Trophoblast cell (in vitro differentiated cells and primary cell): ENCODE data around the gene UBE2N.

Source experiments
- DNase-seq, 2 donors: peaks; one replicate each; pipeline ENCODE4 v3.0.0-alpha.2; 2016
- H2AFZ ChIP-seq: 2 replicates; pipeline ENCODE4 v1.6.1; 2013; ENCODE audit warnings: low read length, moderate library complexity, mild to moderate bottlenecking; ENCODE audit not compliant: insufficient read depth, poor library complexity
- H2AK5ac ChIP-seq: 2 replicates; pipeline ENCODE4 v1.6.1; 2013; ENCODE audit warnings: mild to moderate bottlenecking, low read length
- H2BK120ac ChIP-seq: 2 replicates; pipeline ENCODE4 v1.6.1; 2013; ENCODE audit warnings: low read length, mild to moderate bottlenecking, moderate library complexity; ENCODE audit not compliant: insufficient read depth, poor library complexity
- H2BK12ac ChIP-seq: 2 replicates; pipeline ENCODE4 v1.6.1; 2013; ENCODE audit warnings: mild to moderate bottlenecking, low read length, moderate library complexity
- H2BK5ac ChIP-seq: 2 replicates; pipeline ENCODE4 v1.6.1; 2013; ENCODE audit warnings: low read length, low read depth, moderate library complexity, mild to moderate bottlenecking; ENCODE audit not compliant: poor library complexity
- H3K14ac ChIP-seq: 2 replicates; pipeline ENCODE4 v1.6.1; 2013; ENCODE audit warnings: mild to moderate bottlenecking, low read length
- H3K18ac ChIP-seq: 2 replicates; pipeline ENCODE4 v1.6.1; 2013; ENCODE audit warnings: mild to moderate bottlenecking, low read length
- H3K23ac ChIP-seq: 2 replicates; pipeline ENCODE4 v1.6.1; 2013; ENCODE audit warnings: low read length
- H3K27ac ChIP-seq: 2 replicates; pipeline ENCODE4 v1.5.1; 2013; ENCODE audit warnings: low read depth, mild to moderate bottlenecking, inconsistent platforms, low read length, moderate library complexity
- H3K27me3 ChIP-seq: 2 replicates; pipeline ENCODE4 v1.6.1; 2013; ENCODE audit warnings: inconsistent platforms, mild to moderate bottlenecking, low read length, moderate library complexity; ENCODE audit not compliant: insufficient read depth
- H3K36me3 ChIP-seq, 2 experiments: 1 replicate in 1 of 2; 2 replicates in 1 of 2; pipeline ENCODE4 v1.6.1; 2013; ENCODE audit warnings: low read length in 2 of 2, mild to moderate bottlenecking in 2 of 2, moderate library complexity in 1 of 2; ENCODE audit not compliant: insufficient read depth in 2 of 2, control insufficient read depth in 1 of 2
- H3K4ac ChIP-seq: 2 replicates; pipeline ENCODE4 v1.6.1; 2013; ENCODE audit warnings: low read depth, mild to moderate bottlenecking, low read length, moderate library complexity
- H3K4me1 ChIP-seq, 2 experiments: 1 replicate in 1 of 2; 2 replicates in 1 of 2; pipeline ENCODE4 v1.6.1; 2013; ENCODE audit warnings: low read length in 2 of 2, mild to moderate bottlenecking in 2 of 2, moderate library complexity in 1 of 2; ENCODE audit not compliant: insufficient read depth in 2 of 2, control insufficient read depth in 1 of 2
- H3K4me2 ChIP-seq: 2 replicates; pipeline ENCODE4 v1.6.1; 2013; ENCODE audit warnings: inconsistent platforms, mild to moderate bottlenecking, low read length, moderate library complexity
- H3K4me3 ChIP-seq: 2 replicates; pipeline ENCODE4 v1.5.1; 2013; ENCODE audit warnings: mild to moderate bottlenecking, low read depth, low read length, inconsistent platforms
- H3K79me1 ChIP-seq: one replicate; pipeline ENCODE4 v1.6.1; 2013; ENCODE audit warnings: low read length
- H3K79me2 ChIP-seq: 2 replicates; pipeline ENCODE4 v1.6.1; 2013; ENCODE audit warnings: low read length, mild to moderate bottlenecking; ENCODE audit not compliant: control insufficient read depth, insufficient read depth, poor library complexity
- H3K9ac ChIP-seq: 2 replicates; pipeline ENCODE4 v1.6.1; 2013; ENCODE audit warnings: mild to moderate bottlenecking, low read length
- H3K9me3 ChIP-seq: 2 replicates; pipeline ENCODE4 v1.6.1; 2013; ENCODE audit warnings: low read depth, mild to moderate bottlenecking, control low read depth, inconsistent platforms, low read length; ENCODE audit not compliant: insufficient read depth
- H4K12ac ChIP-seq: 2 replicates; pipeline ENCODE4 v1.6.1; 2013; ENCODE audit warnings: low read depth, mild to moderate bottlenecking, low read length, moderate library complexity
- H4K8ac ChIP-seq: 2 replicates; pipeline ENCODE4 v1.6.1; 2013; ENCODE audit warnings: low read depth, mild to moderate bottlenecking, low read length, moderate library complexity
- H4K91ac ChIP-seq: one replicate; pipeline ENCODE4 v1.6.1; 2013; ENCODE audit warnings: low read depth, mild to moderate bottlenecking, low read length, moderate library complexity
- WGBS: extraction: QIAGEN DNeasy Blood & Tissue Kit; methylation state at CpG from one replicate; pipeline ENCODE4 v1.1.7; 2013; ENCODE audit warnings: missing lambda C conversion rate; ENCODE audit not compliant: insufficient read length, insufficient coverage; ENCODE audit errors: extremely low coverage; 5-methylcytosine and 5-hydroxymethylcytosine counted together

Gene UBE2N

GRCh38 chr12:93368766-93369165, 73.0 kb downstream of the UBE2N start:
- Histone ChIP-seq H2BK120ac (no peak overlapping the region), H3K4ac (no peak overlapping the region), H3K4me2 (no peak overlapping the region), H3K9ac (no peak overlapping the region), H3K4me1 (peaks cover 5% of the 10 kb centered on the region in 2 experiments), H3K18ac (no peak overlapping the region), H3K36me3 (no peaks in the 10 kb centered on the region), H3K9me3 (no peaks in the 10 kb centered on the region), H2BK12ac (no peak overlapping the region), H3K4me3 (no peak overlapping the region), H2BK5ac (no peak overlapping the region), H4K12ac (no peak overlapping the region), H3K79me1 (no peaks in the 10 kb centered on the region), H3K27ac (no peak overlapping the region), H2AK5ac (no peak overlapping the region), H4K8ac (no peak overlapping the region), H3K27me3 (no peaks in the 10 kb centered on the region), H3K14ac (no peak overlapping the region), H3K23ac (no peak overlapping the region), H3K79me2 (no peaks in the 10 kb centered on the region), H2AFZ (no peak overlapping the region), H4K91ac (no peak overlapping the region)
- WGBS: no CpG with 5 or more reads among the region's 3 CpGs
- no peak for DNase-seq

- Histone ChIP-seq H3K4me1 (peaks cover 5% of the 10 kb centered on the region in 2 experiments), H3K4me2 (no peak overlapping the region), H3K27me3 (no peaks in the 10 kb centered on the region), H4K91ac (no peak overlapping the region), H3K18ac (no peak overlapping the region), H3K36me3 (no peaks in the 10 kb centered on the region), H2AK5ac (no peak overlapping the region), H3K79me2 (no peaks in the 10 kb centered on the region), H4K8ac (no peak overlapping the region), H4K12ac (no peak overlapping the region), H3K4me3 (no peak overlapping the region), H3K23ac (no peak overlapping the region), H3K9ac (no peak overlapping the region), H2BK5ac (no peak overlapping the region), H3K27ac (no peak overlapping the region), H3K79me1 (no peaks in the 10 kb centered on the region), H3K4ac (no peak overlapping the region), H2BK12ac (no peak overlapping the region), H3K14ac (no peak overlapping the region), H3K9me3 (no peaks in the 10 kb centered on the region), H2BK120ac (no peak overlapping the region), H2AFZ (no peak overlapping the region)
- WGBS: no CpG with 5 or more reads among the region's 4 CpGs
- no peak for DNase-seq
Measured at GRCh38 chr12:93366422-93366821, 75.3 kb downstream of the UBE2N start.

- no peaks in the 10 kb centered on the region for H3K9me3 ChIP-seq
- H3K18ac ChIP-seq: no peak overlapping the region
- no peak overlapping the region for H3K9ac ChIP-seq
- no peak overlapping the region for H3K4me2 ChIP-seq
- no peak overlapping the region for H3K4ac ChIP-seq
- no peak overlapping the region for H2AK5ac ChIP-seq
- H2BK120ac ChIP-seq: no peak overlapping the region
- no peak overlapping the region for H3K27ac ChIP-seq
- no peak overlapping the region for H4K12ac ChIP-seq
- H4K91ac ChIP-seq: no peak overlapping the region
- WGBS: no CpG with 5 or more reads among the region's 7 CpGs
- no peak overlapping the region for H2BK12ac ChIP-seq
- H3K4me3 ChIP-seq: no peak overlapping the region
- H4K8ac ChIP-seq: no peak overlapping the region
- no peaks in the 10 kb centered on the region for H3K36me3 ChIP-seq
- no peaks in the 10 kb centered on the region for H3K27me3 ChIP-seq
- DNase-seq: no peak
- H2BK5ac ChIP-seq: no peak overlapping the region
- H3K14ac ChIP-seq: no peak overlapping the region
- H3K79me1 ChIP-seq: no peaks in the 10 kb centered on the region
- no peaks in the 10 kb centered on the region for H3K79me2 ChIP-seq
- H2AFZ ChIP-seq: no peak overlapping the region
- peaks cover 2 to 3% of the 10 kb centered on the region in 2 experiments for H3K4me1 ChIP-seq
- H3K23ac ChIP-seq: no peak overlapping the region
Measured at GRCh38 chr12:93365616-93366405, 75.9 kb downstream of the UBE2N start.

GRCh38 chr12:93363841-93364297, 77.9 kb downstream of the UBE2N start:
- no peak overlapping the region for H3K27ac ChIP-seq
- no peak overlapping the region for H3K9ac ChIP-seq
- no peak overlapping the region for H4K8ac ChIP-seq
- H4K91ac ChIP-seq: no peak overlapping the region
- H3K14ac ChIP-seq: no peak overlapping the region
- H3K4me1 ChIP-seq: no peaks in the 10 kb centered on the region
- H3K23ac ChIP-seq: no peak overlapping the region
- no peak overlapping the region for H2BK12ac ChIP-seq
- H3K79me1 ChIP-seq: no peaks in the 10 kb centered on the region
- H3K4ac ChIP-seq: no peak overlapping the region
- no peak overlapping the region for H2BK5ac ChIP-seq
- no peak overlapping the region for H2AK5ac ChIP-seq
- no peak overlapping the region for H2AFZ ChIP-seq
- H3K79me2 ChIP-seq: no peaks in the 10 kb centered on the region
- H4K12ac ChIP-seq: no peak overlapping the region
- no peaks in the 10 kb centered on the region for H3K9me3 ChIP-seq
- WGBS: no CpG with 5 or more reads among the region's 3 CpGs
- H2BK120ac ChIP-seq: no peak overlapping the region
- no peak for DNase-seq
- no peak overlapping the region for H3K4me2 ChIP-seq
- H3K27me3 ChIP-seq: no peaks in the 10 kb centered on the region
- no peak overlapping the region for H3K18ac ChIP-seq
- no peak overlapping the region for H3K4me3 ChIP-seq
- H3K36me3 ChIP-seq: no peaks in the 10 kb centered on the region
